Mesendoderm (in vitro differentiated cells): ENCODE results near the gene PARD3. TPM values are rescaled to one million over a fixed set of nuclear protein-coding genes. Genes with fewer than 3 reads are reported as not detected.

ENCODE experiments used
- small RNA-seq: library from polyadenylated mRNA; stranded (forward); fragments of <200 nt; extraction: miRNeasy Mini kit (QIAGEN cat#:217004); gene quantifications from one replicate; pipeline ENCODE3, GENCODE V24; 2013; ENCODE audit not compliant: insufficient read depth

The PARD3 gene

Small RNA genes lying within 50 kb of the gene (small RNA-seq; reads per million reads assigned to genes)
- not detected for gene ELOBP4
- gene RF00019 = not detected
- not detected for gene RPL37P18
